CD4-positive, alpha-beta T cell treated with Interleukin-15 for 1 hour (primary cell): ENCODE data around the gene KRTAP12-1.
"Not testable (repeated sequence)": the region's sequence is repeated elsewhere in the genome, so short reads cannot be mapped to it uniquely, and the experiment has no call there.

Experiments
- DNase-seq: peaks from one replicate; pipeline ENCODE4 v3.0.0-alpha.2; 2020

KRTAP12-1 gene

DNA sequence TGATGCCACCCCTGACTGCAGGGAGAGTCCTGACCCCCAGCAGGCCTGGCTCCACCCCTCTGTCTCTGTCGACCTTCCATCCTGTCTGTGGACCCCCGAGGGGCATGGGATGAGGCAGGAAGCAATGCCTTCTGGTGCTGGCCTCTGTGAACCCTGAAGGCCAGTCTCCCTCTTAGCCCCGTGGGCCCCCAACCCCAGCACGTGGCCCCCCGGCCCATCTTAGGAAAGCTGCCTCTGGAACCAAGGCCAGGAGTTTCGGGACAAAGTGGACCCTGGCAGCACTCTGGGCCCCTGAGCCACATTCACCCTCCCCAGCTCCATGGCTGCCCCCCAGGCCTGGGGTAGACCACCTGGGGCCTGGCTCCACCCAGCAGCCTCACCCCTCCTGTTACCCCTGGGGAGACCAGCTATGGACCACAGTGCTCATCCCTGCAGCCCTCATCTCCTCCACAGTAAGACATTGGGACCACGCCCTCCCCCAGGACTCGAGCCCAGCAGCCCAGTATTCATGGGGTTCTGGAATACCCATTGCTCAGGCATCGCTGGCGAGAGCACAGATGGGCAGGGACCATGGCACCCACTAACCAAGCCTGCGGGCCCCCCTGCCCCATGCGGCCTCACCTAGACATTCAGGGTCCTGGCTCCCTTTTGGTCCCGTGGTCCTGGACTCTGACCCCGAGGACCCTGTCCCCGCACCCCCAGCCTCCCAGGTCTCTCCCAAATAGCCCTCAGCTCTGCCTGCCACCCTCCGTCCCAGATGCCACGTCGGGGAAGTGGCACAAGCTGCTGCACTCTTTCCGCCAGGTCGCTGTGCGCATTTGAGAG lies 43.2 kb downstream of the KRTAP12-1 start:
- not testable (repeated sequence) for DNase-seq

DNA sequence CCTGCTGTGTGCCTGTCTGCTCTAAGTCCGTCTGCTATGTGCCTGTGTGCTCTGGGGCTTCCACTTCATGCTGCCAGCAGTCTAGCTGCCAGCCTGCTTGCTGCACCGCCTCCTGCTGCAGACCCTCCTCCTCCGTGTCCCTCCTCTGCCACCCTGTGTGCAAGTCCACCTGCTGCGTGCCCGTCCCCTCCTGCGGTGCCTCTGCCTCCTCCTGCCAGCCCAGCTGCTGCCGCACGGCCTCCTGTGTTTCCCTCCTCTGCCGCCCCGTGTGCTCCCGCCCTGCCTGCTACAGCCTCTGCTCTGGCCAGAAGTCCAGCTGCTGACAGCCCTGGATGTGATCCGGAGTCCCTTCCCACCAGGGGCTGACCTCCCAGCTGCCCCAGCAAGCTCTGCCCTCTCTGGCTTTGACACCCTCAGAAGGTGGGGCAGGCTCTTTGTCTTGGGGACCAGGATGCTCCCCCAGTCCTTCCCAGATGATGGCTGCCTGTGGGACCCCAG lies 44.1 kb downstream of the KRTAP12-1 start:
- DNase-seq = not testable (repeated sequence)

DNA sequence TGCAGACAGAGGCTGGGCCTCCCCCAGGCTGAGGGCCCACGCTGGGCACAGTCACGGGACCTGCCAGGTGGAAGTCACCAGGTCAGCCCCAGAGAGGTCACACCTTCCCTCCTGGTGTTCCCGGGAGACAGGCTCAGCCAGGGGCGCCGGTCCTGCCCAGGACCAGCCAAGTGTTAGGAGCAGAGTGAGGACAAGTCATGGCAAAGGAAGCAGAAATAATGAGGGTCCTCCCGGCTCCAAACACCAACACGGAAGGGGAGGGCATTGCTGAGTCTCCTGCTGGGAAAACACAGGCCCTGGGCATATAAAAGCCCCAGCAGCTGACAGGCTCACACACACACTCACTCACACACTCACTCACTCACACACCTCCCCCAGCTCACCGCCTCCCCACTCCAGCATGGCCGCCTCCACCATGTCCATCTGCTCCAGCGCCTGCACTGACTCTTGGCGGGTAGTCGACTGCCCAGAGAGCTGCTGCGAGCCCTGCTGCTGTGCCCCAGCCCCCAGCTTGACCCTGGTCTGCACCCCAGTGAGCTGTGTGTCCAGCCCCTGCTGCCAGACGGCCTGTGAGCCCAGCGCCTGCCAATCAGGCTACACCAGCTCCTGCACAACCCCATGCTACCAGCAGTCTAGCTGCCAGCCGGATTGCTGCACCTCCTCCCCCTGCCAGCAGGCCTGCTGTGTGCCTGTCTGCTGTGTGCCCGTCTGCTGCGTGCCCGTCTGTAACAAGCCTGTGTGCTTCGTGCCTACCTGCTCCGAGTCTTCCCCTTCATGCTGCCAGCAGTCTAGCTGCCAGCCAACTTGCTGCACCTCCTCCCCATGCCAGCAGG lies 44.7 kb downstream of the KRTAP12-1 start, which contains the start of gene KRTAP10-10:
TSS of gene KRTAP10-10 (plus strand) at position 339 of the 833 bp plus-strand sequence. CDS start at position 401, 62 bp downstream.
- DNase-seq = no peak

DNA sequence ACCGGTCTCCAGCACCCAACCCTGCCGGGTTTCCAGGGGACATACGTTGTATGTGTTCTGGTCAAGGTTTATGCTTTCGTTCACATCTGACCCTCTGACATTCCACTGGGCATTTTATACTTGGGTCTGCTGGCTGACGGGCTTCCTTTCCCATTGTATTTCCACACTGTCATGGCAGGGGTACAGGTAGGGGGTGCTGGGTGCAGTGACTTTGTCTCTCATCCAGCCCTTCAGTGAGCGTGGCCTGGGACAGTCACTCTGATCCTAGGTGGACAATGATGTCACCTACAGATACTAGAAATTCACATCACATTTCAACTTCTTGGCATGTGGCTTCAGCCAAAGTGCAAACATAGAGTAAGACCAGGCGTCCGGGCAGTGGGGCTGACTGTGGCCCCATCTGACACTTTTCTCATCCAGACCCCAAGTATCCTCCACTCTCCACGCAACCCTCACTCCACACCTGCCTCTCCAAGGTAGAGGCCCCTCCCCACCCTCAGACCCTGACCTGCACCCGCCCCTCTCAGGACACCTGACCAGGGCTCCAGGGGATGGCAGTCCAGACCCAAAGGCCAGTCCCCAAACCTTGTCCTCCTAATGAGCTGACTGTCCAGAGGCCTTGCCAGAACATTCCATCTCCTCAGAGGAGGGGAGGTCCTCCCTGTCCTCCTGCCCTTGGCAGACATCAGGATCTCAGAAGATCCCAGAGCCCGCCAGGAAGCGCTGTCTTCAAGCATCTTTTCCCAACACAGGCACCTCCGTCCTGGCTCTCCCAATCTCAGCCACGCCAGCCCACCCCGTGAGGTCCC lies 45.5 kb downstream of the KRTAP12-1 start:
- DNase-seq = no peak

DNA sequence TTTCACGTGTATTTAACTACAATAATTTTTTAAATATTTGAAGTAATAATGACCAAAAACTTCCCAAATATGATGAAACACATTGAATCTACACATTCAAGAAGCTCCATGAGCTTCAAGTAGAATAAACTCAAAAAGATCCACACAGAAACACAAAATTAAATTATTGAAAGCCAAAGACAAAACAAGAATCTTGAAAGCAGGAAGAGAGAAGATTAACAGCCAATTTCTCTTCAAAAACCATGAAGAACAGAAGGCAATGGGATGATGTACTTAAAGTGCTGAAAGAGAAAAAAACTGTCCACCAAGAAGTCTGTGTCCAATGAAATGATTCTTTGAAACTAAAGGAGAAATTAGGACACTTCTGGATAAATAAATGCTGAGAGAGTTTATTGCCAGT lies 49.9 kb downstream of the KRTAP12-1 start:
- DNase-seq = no peak
